HG03139 (cell line): ENCODE results near the gene INPP5A.
"Not testable (repeated sequence)": the region's sequence is repeated elsewhere in the genome, so short reads cannot be mapped to it uniquely, and the experiment has no call there.

Source experiments
- ATAC-seq: cut with Tn5 transposase; IDR thresholded peaks from one replicate; pipeline ENCODE4 v1.9.1; 2021; ENCODE audit not compliant: unreplicated experiment

INPP5A gene

GRCh38 chr10:132806561-132807003 is 269.0 kb downstream of the INPP5A start:
- no peak for ATAC-seq

- ATAC-seq, result no peak
Observed at GRCh38 chr10:132807621-132808049, 270.0 kb downstream of the INPP5A start.

- ATAC-seq, result no peak
Observed at GRCh38 chr10:132808383-132809231, 271.0 kb downstream of the INPP5A start.

GRCh38 chr10:132809232-132810140 is 271.9 kb downstream of the INPP5A start:
- ATAC-seq, result no peak

- ATAC-seq, result no peak
Observed at GRCh38 chr10:132810141-132810806, 272.7 kb downstream of the INPP5A start.

GRCh38 chr10:132810807-132811700 is 273.5 kb downstream of the INPP5A start:
- no peak for ATAC-seq

GRCh38 chr10:132811891-132812481 is 274.4 kb downstream of the INPP5A start:
- ATAC-seq, result no peak

GRCh38 chr10:132812520-132812919 is 274.9 kb downstream of the INPP5A start:
- ATAC-seq, result no peak

- no peak for ATAC-seq
Observed at GRCh38 chr10:132813001-132813401, 275.4 kb downstream of the INPP5A start.

- ATAC-seq, result no peak
Observed at GRCh38 chr10:132813560-132814468, 276.2 kb downstream of the INPP5A start.

- no peak for ATAC-seq
Observed at GRCh38 chr10:132814469-132814856, 276.9 kb downstream of the INPP5A start.

- no peak for ATAC-seq
Observed at GRCh38 chr10:132815168-132815857, 277.7 kb downstream of the INPP5A start.

GRCh38 chr10:132816718-132817117 is 279.1 kb downstream of the INPP5A start:
- ATAC-seq, result no peak

GRCh38 chr10:132817701-132818211 is 280.2 kb downstream of the INPP5A start:
- ATAC-seq, result no peak

- no peak for ATAC-seq
Observed at GRCh38 chr10:132820056-132820455, 282.5 kb downstream of the INPP5A start.

- not testable (repeated sequence) for ATAC-seq
Observed at GRCh38 chr10:132825783-132826523, 288.4 kb downstream of the INPP5A start.
